HG03457 (cell line): ENCODE results near the gene DUSP1.
"Not testable (repeated sequence)": the region's sequence is repeated elsewhere in the genome, so short reads cannot be mapped to it uniquely, and the experiment has no call there.

Source experiments
- ATAC-seq: cut with Tn5 transposase; IDR thresholded peaks from one replicate; pipeline ENCODE4 v1.9.1; 2021; ENCODE audit warnings: moderate number of reproducible peaks; ENCODE audit not compliant: unreplicated experiment

Gene DUSP1

DNA sequence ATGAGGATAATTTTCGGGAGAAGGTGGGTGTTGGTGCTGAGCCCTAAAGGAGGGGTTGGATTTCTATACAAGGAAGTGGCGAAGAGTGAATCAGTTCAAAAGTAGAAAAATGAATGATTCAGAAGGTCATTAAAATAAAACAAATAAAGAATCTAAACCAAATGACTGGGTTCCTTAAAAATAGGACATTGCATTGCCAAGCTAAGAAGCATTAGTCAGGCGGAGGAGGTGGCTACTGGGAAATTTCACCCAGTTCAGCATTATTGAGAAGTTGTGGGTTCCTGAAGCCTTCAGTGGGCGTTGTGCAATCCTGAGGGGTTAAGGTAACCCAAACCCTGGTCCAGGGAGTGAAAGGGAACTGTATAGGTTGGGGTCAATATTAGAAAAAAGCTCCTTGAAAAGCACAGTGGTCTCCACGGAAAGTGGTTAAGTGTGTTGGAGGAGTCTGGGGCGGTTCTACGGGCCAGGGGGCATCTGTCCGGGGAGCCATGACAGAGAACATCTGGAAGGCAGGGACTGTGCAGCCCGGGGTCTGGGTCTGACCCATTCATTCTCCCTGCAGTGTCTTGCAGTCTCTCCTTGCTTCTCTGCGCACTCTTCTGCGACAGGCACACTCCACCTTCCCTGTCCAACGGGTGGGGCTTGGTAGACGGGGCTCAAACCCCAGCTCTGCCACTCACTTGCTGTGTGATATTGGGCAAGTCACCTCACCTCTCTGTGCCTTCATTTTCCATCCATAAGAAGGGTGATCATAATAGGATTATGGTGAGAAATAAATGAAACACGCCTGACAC is 27.6 kb upstream of the DUSP1 start:
- ATAC-seq, result no peak

DNA sequence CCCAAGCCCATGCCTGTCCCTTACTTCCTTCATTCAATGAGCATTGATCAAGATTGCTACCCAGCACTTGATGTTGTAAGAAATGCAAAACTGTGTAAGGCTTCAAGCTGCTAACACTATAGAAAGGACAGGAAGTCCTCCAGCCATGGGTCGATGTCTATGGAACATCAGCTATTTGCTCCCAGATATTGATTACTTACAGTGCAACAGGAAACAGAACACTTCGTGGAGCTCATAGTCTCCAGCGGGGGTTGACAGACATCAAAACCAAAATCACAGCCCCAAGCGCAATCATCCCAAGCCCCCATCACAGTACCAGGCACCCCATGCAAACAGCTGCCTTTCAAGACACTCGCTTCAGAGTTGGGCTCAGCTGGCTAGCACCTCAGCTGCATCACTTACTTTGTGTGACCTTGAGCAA is 26.8 kb upstream of the DUSP1 start:
- ATAC-seq, result no peak

DNA sequence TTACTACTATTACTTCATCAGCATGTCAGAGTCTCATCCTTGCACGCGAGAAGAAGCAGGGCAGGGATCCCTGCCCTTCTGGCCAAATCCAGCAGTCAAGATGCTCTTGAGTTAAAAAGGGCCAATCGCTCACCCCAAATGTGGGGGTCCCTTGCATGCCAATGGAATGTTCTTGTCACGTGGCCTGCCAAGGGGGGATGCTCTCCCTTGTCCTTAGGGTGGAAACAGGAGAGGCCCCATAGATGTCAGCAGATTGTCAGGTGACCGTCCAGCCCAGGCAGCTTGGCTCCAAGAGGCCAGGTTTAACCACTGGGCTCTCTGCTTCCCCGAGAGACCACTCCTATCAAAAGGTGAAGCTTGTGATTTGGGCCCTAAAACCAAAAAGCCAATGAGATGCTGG is 25.3 kb upstream of the DUSP1 start:
- no peak for ATAC-seq

DNA sequence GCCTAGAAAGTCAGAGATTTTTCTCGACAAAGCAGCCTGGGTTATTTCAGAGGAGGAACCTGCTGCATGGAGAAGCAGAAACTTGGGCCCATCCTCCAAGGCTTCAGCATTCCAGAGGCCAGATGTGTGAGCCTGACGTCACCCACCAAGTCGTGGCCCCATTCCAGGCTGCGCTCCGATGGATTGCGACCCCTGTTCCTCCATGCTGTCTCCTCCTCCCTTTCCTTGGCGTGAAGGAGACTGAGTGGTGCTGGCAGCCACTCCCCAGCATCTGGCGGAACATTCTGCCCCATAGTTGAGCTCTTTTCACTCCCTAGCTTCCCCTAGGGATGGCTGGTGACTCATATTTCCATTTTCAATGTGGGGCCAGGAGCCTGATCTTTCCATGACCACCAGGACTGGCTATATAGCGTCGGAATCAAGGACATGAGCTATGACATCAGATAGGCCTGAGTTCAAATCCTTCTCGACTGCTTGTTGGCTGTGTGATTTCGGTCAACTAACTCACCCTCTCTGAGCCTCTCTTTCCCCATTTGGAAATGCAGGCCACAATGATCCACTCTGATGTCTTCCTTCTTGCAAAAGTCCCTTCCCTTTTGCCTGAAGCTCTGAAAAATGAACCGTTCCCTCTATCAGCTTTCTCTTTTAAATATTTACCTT is 24.5 kb upstream of the DUSP1 start:
- no peak for ATAC-seq

DNA sequence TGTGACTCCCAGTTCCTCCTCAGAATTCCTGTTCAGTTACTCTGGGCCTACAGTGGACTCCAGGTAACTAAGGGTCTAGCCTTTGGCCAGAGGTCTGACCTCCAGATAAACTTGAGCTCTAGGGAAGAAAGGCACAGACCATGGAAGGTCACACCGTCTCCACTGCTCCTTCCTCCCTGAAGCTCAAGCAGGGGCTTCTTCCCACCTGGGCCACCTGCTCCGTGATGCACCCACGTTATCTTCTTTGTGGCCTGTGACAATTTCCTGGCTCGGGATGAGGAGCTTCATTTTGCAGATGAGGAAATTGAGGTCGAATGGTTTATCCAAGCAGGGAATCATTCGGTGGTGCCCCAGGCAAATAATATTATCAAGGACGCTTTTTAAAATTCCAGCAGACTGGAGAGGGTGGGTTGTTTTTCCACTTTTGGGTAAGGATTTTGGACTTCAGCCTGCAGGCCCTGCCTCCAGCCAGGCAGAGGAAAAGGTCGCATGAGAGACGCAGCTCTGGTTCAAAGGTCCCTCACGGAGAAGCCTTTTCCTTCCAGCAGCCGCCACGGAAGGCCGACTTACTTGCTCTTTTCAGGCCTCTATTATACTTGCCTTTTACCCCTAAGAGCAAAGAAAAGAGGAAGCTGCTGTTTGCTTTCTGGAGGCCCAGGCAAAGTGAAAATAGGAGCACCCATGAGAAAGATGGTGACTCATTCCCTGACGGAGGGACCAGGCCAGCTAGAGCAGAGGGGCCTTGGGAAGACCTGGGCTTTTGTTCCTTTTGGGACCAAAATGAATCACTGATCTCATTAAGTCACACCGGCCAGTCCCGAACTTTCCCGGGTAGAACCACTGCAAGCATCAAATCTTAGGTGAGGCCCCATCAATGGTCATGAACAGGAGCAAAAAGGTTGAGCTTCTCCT is 22.8 kb upstream of the DUSP1 start:
- no peak for ATAC-seq

DNA sequence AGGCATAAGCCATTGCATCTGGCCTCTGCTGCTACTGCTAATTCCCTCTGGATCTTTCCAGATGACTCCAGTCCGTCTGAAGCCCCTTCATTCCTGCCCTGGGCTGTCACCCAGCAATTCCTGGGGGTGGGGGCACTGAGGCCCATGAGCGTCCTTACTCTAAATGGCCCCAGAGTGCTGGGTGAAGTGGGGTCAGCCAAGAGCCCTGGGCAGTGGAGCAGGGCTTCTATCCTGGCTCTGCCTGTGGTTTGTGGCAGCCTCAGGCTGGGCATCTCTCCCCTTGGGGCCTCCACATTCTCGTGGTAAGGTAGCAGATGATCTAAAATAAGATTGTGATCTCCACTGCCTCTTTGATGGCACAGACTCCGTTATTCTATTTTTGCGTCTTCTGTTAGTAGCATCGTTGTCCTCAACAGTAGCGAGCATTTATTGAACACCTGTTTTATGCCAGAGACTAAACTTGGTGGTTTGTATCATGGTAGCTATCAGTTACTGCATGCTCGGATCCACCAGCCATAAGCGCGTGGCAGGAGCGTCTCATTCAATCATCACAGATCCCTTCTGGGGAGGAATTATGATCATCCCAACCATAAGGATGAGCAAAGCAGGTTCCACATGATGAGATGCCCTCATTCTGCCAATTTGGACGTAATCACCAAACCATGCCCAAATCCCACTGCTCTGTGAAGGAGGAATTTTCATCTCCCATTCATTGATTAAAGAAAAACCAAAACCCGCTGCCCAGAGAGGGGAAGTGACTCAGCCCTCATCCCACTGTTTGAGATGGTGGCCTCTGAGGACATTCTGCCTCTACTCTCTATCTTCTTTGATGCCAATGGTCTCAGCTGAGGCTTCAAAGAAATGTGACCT is 21.9 kb upstream of the DUSP1 start:
- ATAC-seq, result no peak

DNA sequence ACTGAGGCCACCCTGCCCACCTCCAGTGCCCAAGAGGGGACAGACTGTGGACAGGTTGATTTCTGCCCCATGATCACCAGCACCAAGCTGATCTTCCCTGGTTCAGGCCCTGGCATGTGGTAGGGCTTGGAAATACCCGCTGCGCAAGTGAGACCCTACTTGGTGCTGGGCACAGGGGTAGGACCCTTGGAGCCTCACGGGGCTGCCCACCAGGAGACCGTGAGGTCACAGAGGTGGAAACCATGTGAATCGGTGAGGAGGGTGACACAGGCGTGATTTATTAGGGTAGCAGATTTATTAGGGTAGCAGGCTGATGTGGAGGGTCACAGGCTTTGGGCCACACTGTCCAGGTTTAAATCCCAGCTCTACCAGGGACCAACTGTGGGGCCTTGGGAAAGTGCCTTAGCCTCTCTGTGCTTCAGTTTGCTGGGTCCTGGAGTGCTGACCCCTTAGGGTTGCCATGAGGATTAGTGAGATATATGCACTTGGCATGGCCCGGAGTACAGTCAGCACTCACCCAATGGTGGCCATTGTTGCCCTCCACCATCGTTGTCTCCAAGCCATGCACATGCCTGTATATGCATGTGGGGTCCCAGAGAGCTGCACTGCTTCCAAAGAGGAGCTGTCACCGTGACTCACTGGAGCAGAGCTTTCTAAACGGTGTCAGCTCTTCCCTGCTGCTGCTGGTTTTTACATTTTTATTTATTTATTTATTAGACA is 20.9 kb upstream of the DUSP1 start:
- no peak for ATAC-seq

DNA sequence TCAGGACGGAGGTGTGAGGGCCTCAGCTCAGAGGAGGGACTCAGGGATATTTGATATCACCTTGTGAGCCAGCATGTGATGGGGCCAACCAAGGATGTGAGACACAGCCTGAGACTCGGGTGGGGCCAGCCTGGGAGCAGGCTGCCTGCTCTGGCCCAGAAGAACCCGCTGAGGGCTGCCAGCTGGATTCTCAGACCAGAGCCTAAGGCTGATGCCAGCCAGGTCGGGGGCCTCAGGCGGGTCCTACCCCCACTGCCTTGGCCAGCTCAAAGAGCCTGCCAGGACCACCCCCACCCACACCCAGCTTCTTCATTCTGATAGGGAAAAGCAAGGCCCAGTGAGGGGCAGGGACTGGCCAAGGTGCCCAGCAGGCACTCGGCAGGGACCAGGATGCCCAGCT is 20.3 kb upstream of the DUSP1 start:
- no peak for ATAC-seq

DNA sequence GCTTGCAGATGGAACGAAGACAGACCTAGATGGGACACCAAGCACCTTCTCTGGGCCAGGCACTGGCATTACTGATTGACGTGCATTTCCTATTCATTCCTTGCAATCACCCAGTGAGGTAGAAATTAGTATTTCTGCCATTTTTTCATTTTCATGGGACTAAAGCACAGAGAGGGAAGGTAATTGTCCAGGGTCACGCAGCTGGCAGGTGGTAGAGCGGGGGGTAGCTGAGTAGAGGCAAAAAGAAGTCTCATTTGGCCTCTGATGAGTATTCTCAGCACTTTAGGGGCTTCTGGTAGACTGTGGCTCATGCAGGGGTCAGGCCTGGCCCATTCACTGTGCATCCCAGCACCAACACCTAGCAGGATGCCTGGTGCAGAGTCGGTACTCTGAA is 19.5 kb upstream of the DUSP1 start:
- no peak for ATAC-seq

DNA sequence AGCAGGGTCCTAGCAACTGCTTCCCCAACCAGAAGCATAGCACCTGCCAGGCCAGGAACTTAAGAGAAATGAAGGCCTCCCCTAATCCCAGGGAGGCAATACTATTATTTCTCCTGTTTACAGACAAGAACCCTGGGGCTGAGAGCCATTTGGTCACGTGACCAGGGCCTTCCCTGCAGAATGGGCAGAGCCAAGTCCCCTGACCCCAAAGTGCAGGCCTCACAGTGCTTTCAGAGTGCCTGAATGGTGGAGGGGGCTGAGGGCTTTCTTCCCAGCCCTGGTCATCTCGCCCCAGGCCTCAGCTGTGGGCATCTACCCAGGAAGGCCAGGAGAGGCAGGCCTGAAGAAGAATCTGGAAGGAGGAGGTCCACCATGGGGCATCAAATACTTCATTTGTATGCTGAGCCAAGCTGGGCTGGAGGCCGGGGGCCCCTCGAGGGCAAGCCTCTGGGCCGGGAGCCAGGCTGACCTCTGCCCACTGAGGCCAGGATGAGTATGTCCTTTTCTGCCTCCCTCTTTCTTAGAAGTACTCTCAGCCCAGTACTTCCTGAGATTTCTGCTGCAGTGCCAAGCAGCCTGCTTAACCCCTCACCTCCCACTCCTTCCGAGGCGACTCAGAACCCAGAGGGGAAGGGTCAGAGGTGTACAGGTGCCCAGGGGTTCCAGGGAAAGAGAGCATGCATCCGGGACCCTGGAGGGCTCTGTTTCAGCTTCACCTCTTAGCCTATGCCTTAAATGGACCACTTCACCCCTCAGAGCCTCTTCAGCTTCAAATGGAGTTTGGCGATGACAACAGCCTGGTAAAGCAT is 18.9 kb upstream of the DUSP1 start:
- no peak for ATAC-seq

DNA sequence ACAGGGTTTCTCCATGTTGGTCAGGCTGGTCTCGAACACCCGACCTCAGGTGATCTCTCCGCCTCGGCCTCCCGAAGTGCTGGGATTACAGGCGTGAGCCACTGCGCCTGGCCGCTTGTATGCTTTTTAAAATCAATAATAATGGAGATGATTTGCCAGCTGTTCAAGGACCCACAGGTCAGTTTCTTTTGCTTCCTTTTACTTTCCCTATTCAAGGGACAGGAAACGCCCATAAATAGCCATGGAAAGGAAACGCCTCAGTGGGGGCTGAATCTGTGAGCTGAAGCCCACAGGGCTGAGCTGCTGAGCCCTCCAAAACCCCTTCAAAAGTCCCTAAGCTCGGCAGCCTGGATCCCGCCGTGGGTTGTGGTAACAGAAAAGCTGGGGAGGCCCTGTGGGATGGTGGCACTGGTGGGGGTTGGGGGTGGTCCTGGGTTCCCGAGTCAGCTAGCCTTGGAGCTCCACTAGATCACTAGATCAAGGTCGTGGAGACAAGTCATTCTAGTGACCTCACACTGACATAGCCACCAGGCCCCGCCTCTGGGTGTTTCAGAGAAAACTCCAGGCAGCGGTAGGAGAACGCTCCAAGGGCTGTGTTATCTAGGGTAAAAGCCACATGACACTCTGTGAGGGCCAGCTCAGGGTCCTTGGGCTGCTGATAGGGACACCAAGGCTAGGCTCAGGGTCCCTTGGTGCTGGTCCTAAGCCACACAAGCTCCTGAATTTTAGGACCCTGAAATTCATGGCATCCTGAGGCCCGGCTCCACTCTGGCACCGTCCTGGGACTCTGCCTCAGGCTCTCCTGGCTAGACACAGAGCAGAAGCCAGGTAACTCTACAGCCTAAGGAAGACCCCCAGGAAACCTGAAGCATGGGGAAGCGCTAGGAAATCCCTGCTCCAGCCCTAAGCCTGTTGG is 18.0 kb upstream of the DUSP1 start:
- ATAC-seq, result no peak

DNA sequence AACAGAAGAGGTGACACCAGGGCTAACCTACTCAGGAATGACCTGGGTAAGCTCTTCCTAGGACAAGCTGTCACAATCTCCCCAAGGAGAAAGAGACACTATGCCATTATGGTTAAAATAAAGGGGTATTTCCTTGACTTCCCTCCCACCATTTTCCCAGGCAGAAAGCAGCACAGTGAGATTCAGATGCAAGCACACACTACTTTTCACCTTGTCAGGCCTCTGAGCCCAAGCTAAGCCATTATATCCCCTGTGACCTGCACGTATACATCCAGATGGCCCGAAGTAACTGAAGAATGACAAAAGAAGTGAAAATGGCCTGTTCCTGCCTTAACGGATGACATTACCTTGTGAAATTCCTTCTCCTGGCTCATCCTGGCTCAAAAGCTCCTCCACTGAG is 16.5 kb upstream of the DUSP1 start:
- ATAC-seq, result not testable (repeated sequence)

DNA sequence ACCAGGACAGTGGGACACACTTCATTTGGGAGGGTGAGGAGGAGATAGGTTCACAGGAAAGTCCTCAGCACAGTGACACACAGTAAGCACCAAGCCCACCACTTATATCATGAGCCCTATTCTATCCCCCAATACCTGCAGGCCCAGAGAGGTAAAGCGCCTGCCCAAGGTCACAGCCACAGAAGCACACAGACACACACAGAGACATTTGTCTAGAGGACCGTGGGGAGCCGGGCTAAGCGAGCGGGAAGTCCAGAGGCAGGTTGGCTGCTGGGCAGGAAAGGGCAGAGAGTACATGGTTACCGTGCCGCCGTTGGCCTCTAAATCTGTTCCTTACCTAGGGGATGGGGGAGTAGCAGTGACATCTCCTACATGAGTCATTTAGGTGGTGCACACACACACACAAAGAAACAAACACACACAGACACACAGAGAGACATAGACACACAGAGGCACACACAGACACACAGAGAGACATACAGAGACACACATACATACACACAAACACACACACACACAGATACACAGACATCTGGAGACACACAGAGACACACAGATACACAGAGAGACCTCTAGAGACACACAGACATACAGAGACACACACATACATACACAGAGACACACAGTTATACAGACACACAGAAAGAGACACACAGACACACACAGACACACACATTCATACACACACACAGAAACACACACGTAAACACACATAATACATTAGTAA is 15.9 kb upstream of the DUSP1 start:
- ATAC-seq, result no peak

DNA sequence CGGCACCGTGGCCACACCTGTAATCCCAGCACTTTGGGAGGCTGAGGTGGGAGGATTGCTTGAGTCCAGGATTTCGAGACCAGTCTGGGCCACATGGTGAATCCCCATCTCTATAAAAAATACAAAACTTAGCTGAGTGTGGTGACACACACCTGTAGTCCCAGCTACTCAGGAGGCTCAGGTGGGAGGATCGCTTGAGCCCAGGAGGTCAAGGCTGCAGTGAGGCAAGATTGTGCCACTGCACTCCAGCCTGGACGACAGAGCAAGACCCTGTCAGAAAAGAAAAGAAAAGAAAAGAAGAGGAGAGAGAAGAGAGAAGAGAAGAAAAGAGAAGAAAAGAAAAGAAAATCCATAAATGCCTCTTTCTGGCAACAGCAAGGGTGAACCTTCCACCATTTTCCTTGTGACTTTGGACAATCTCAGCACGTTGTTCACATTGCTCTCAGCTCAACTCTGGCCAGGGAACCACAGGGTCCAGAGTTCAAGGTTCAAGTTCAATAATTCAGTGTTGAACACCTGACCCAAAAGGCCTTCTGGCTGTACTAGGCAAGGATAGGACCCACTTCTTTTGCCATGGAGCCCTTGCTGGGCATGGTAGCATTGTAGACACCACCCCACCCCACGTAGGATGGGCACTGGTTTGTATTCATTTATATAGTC is 14.6 kb upstream of the DUSP1 start:
- no peak for ATAC-seq

DNA sequence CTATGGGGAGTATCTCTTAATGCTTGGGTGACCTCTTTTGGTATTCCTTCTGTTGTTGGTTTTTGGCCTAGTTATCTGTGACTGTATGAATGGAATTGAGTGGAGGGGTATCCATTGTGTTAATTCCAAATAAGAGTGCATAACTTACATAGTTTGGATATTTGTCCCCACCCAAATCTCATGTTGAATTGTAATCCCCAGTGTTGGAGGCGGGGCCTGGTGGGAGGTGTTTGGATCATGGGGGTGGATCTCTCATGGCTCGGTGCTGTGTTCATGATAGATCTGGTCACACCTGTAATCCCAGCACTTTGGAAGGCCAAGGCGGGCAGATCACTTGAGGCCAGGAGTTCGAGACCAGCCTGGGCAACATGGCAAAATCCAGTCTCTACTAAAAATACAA is 13.2 kb upstream of the DUSP1 start:
- not testable (repeated sequence) for ATAC-seq

DNA sequence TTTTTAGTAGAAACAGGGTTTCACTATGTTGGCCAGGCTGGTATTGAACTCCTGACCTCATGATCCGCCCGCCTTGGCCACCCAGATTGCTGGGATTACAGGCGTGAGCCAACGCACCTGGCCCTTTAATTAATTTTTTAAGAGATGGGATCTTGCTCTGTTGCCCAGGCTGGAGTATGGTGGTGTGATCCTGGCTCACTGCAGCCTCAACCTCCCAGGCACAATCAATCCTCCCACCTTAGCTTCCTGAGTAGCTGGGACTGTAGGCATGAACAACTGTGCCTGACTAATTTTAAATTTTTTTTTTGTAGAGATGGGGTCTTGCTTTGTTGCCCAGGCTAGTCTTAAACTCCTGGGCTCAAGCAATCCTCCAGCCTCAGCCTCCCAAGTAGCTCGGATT is 12.3 kb upstream of the DUSP1 start:
- ATAC-seq, result not testable (repeated sequence)
